HepG2 (cell line): ENCODE measurements around the gene SLIT3. TPM values are rescaled to one million over a fixed set of nuclear protein-coding genes. Genes with fewer than 3 reads are reported as not detected.

Source experiments
- ATAC-seq: fragments of 200-7000 bp; cut with Tn5 transposase; 3 replicates; pipeline ENCODE4 v1.9.1; 2020; ENCODE audit warnings: mild to moderate bottlenecking, moderate library complexity
- BruUV-seq: library from RNA; stranded (reverse); fragments of 400-500 nt; replicated peaks from 2 replicates; lab custom pipeline; 2021; lab: Mats Ljungman, UMichigan
- CTCF ChIA-PET: fragments of 300-600 bp; formaldehyde crosslinking; extraction: SDS; loops from one replicate; lab custom pipeline; 2021; ENCODE audit warnings: low total read pairs, inconsistent platforms, low intra/inter-chr PET ratio; lab: Yijun Ruan, JAX
- POLR2A ChIA-PET: fragments of 350-600 bp; sonication (Branson Sonifier 250); formaldehyde crosslinking; loops from one replicate; lab custom pipeline; 2020; ENCODE audit warnings: antibody characterized with exemption, inconsistent platforms; lab: Yijun Ruan, JAX
- DNase-seq: peaks from one replicate; pipeline ENCODE4 v3.0.0-alpha.2; 2015; ENCODE audit warnings: low spot score
- FAIRE-seq: peaks from 3 replicates; lab custom pipeline; 2011; peaks lifted over from hg19 to GRCh38; lab: Jason Lieb, UNC
- H2AFZ ChIP-seq: one replicate; pipeline ENCODE4 v1.6.1; 2011; ENCODE audit warnings: low read length, inconsistent platforms
- H3K27ac ChIP-seq: fragments of 300-600 bp; 3 replicates; pipeline ENCODE4 v1.8.0; 2011; ENCODE audit warnings: mixed run types, mild to moderate bottlenecking, mixed read lengths, low read length, inconsistent platforms; ENCODE audit not compliant: insufficient read depth; ENCODE audit errors: extremely low read length
- H3K27me3 ChIP-seq, 2 experiments: fragments of 200-600 bp in 1 of 2; 2 replicates in 1 of 2; 3 replicates in 1 of 2; pipeline versions ENCODE4 v1.6.0 to v1.8.0; 2011; ENCODE audit warnings: low read length in 2 of 2, mild to moderate bottlenecking in 2 of 2, moderate library complexity in 2 of 2, inconsistent platforms in 1 of 2; ENCODE audit not compliant: insufficient read depth in 2 of 2, control insufficient read depth in 1 of 2
- H3K36me3 ChIP-seq, 2 experiments: fragments of 200-600 bp in 1 of 2; replicated peaks in 1 of 2; 2 replicates in 1 of 2; 3 replicates in 1 of 2; pipeline versions ENCODE4 v1.5.1 to v1.8.0; 2011; ENCODE audit warnings: low read length in 2 of 2, inconsistent platforms in 1 of 2; ENCODE audit not compliant: insufficient read depth in 2 of 2, control insufficient read depth in 1 of 2
- H3K4me1 ChIP-seq: 2 replicates; pipeline ENCODE4 v1.5.1; 2012; ENCODE audit warnings: low read length, inconsistent platforms; ENCODE audit not compliant: insufficient read depth
- H3K4me2 ChIP-seq: 2 replicates; pipeline ENCODE4 v1.6.0; 2011; ENCODE audit warnings: low read depth, low read length, inconsistent platforms
- H3K4me3 ChIP-seq, 3 experiments: fragments of 200-600 bp in 1 of 3; sonication (generic), shearing (Covaris generic) in 1 of 3; replicated peaks in 1 of 3; 2 replicates each; pipeline ENCODE4 v1.5.1; 2011 to 2016; ENCODE audit warnings: low read length in 3 of 3, inconsistent platforms in 2 of 3, low read depth in 2 of 3, mild to moderate bottlenecking in 2 of 3, control low read depth in 1 of 3, mixed read lengths in 1 of 3; ENCODE audit not compliant: insufficient read depth in 1 of 3
- H3K79me2 ChIP-seq: one replicate; pipeline ENCODE4 v1.6.1; 2011; ENCODE audit warnings: low read length, inconsistent platforms; ENCODE audit not compliant: insufficient read depth
- H3K9ac ChIP-seq: 2 replicates; pipeline ENCODE4 v1.6.0; 2011; ENCODE audit warnings: mild to moderate bottlenecking, low read depth, low read length, inconsistent platforms; ENCODE audit not compliant: insufficient read depth
- H3K9me3 ChIP-seq: 2 replicates; pipeline ENCODE4 v1.5.1; 2012; ENCODE audit warnings: mild to moderate bottlenecking, low read length
- H4K20me1 ChIP-seq: 2 replicates; pipeline ENCODE4 v1.6.0; 2011; ENCODE audit warnings: inconsistent platforms, mild to moderate bottlenecking, low read length, moderate library complexity; ENCODE audit not compliant: insufficient read depth
- ARNT2 ChIP-seq: sonication (generic); formaldehyde crosslinking; IDR thresholded peaks from 2 replicates; pipeline ENCODE4 v1.8.0; 2022; ENCODE audit warnings: mild to moderate bottlenecking, low read depth, missing genetic modification reagents, moderate library complexity
- ATF7 ChIP-seq, 2 experiments: fragments of 450-650 bp in 1 of 2; sonication (generic) in 1 of 2; formaldehyde crosslinking in 1 of 2; IDR thresholded peaks; 2 replicates each; pipeline versions ENCODE4 v1.4.0 to v1.6.1; 2016 to 2020; ENCODE audit warnings: antibody characterized with exemption in 1 of 2, mild to moderate bottlenecking in 1 of 2, missing genetic modification reagents in 1 of 2
- BORCS8-MEF2B ChIP-seq: sonication (generic); formaldehyde crosslinking; IDR thresholded peaks from 2 replicates; pipeline ENCODE4 v1.8.0; 2022; ENCODE audit warnings: mild to moderate bottlenecking, missing genetic modification reagents
- FOSL2 ChIP-seq: sonication (generic); formaldehyde crosslinking; IDR thresholded peaks from 2 replicates; pipeline ENCODE4 v1.4.0; 2020; ENCODE audit warnings: missing genetic modification reagents
- HNF4G ChIP-seq, 2 experiments: sonication (generic) in 1 of 2; formaldehyde crosslinking in 1 of 2; IDR thresholded peaks; 2 replicates each; pipeline versions ENCODE4 v1.4.0 to v1.6.1; 2011 to 2020; ENCODE audit warnings: borderline replicate concordance in 2 of 2, low read depth in 2 of 2, mild to moderate bottlenecking in 2 of 2, low read length in 1 of 2, missing genetic modification reagents in 1 of 2, moderate library complexity in 1 of 2
- IRF2 ChIP-seq: IDR thresholded peaks from 2 replicates; pipeline ENCODE4 v1.6.1; 2018; ENCODE audit warnings: missing genetic modification reagents, missing compliant biosample characterization
- KLF11 ChIP-seq: IDR thresholded peaks from 2 replicates; pipeline ENCODE4 v1.6.1; 2016; ENCODE audit warnings: missing compliant biosample characterization
- NRL ChIP-seq: sonication (generic); formaldehyde crosslinking; IDR thresholded peaks from 2 replicates; pipeline ENCODE4 v1.5.0; 2020; ENCODE audit warnings: missing genetic modification reagents, mild to moderate bottlenecking, moderate library complexity, borderline replicate concordance
- POLR2A ChIP-seq, 2 experiments: IDR thresholded peaks; 2 replicates each; pipeline ENCODE4 v1.6.1; 2011; ENCODE audit warnings: low read depth in 2 of 2, low read length in 2 of 2, mild to moderate bottlenecking in 1 of 2, moderate library complexity in 1 of 2; ENCODE audit not compliant: insufficient read depth in 1 of 2
- TRIM24 ChIP-seq: sonication (generic); formaldehyde crosslinking; IDR thresholded peaks from 2 replicates; pipeline ENCODE4 v1.8.0; 2022; ENCODE audit warnings: mild to moderate bottlenecking, missing genetic modification reagents
- ZFP90 ChIP-seq: sonication (generic); formaldehyde crosslinking; IDR thresholded peaks from 2 replicates; pipeline ENCODE4 v1.8.0; 2022; ENCODE audit warnings: missing genetic modification reagents, mild to moderate bottlenecking, inconsistent platforms, borderline replicate concordance
- ZNF577 ChIP-seq: sonication (generic); formaldehyde crosslinking; IDR thresholded peaks from 2 replicates; pipeline ENCODE4 v1.4.0; 2020; ENCODE audit warnings: mild to moderate bottlenecking, low read depth, missing genetic modification reagents, borderline replicate concordance
- ZNF580 ChIP-seq: IDR thresholded peaks from 2 replicates; pipeline ENCODE4 v1.6.1; 2016; ENCODE audit warnings: low read depth, borderline replicate concordance
- WGBS: methylation state at CpG from one replicate; pipeline ENCODE4 v1.1.6; 2017; ENCODE audit warnings: low lambda C conversion rate; 5-methylcytosine and 5-hydroxymethylcytosine counted together
- in situ Hi-C: cut with HindIII; loops from 2 replicates; pipeline ENCODE4 v1.10.0; 2017; ENCODE audit warnings: low pct_unique_long_range_greater_than_20kb; ENCODE audit not compliant: extremely low pct_ligation_motif_present
- intact Hi-C: fragments of 100-400 bp; cut with micrococcal nuclease; formaldehyde crosslinking; loops from one replicate; pipeline ENCODE4 v1.10.0; 2022; ENCODE audit not compliant: unreplicated experiment
- polyA plus RNA-seq, 8 experiments: library from polyadenylated mRNA; depleted of rRNA in 3 of 8; stranded (reverse) in 7 of 8; unstranded in 1 of 8; fragments of >200 nt; fragmentation: Illumina TruSeq in 4 of 8; extraction: Trizol in 4 of 8; gene quantifications; 2 replicates each; pipeline versions ENCODE4 v1.2.1 to v1.2.3, GENCODE V29; 2011 to 2016; ENCODE audit warnings: low read depth in 4 of 8, missing spikeins in 1 of 8, mixed read lengths in 1 of 8; ENCODE audit not compliant: insufficient read depth in 1 of 8
- total RNA-seq, 5 experiments: library from RNA; depleted of rRNA; stranded (reverse); fragments of >200 nt; fragmentation: Illumina TruSeq; extraction: Trizol; gene quantifications; 2 replicates each; pipeline ENCODE4 v1.2.3, GENCODE V29; 2016; ENCODE audit warnings: low read depth in 1 of 5

The SLIT3 gene
- total and polyA plus RNA-seq, 2 of the 13 experiments (the other 11 are each of a cell fraction or from before 2014, with no cell fraction given) = not detected

- intact Hi-C loops = no loop called here
- no peak overlapping the region for H3K9ac ChIP-seq
- ChIA-PET POLR2A (no interaction called here), CTCF (no interaction called here)
- H3K27me3 ChIP-seq = peaks cover 0 to 10% of the 10 kb centered on the region in 2 experiments; a peak in 3 of 5 replicates
- no TSS peak for BruUV-seq
- H3K27ac ChIP-seq = no peak overlapping the region
- H3K4me2 ChIP-seq = no peak overlapping the region
- H3K79me2 ChIP-seq = no peaks in the 10 kb centered on the region
- DNase-seq (no peak), ATAC-seq (no peak), FAIRE-seq (no peak)
- H3K4me1 ChIP-seq = no peaks in the 10 kb centered on the region
- H3K4me3 ChIP-seq = no peak overlapping the region
- H4K20me1 ChIP-seq = no peaks in the 10 kb centered on the region
- no peak overlapping the region for H2AFZ ChIP-seq
- no peaks in the 10 kb centered on the region for H3K9me3 ChIP-seq
- in situ Hi-C loops = no loop called here
- no peaks in the 10 kb centered on the region for H3K36me3 ChIP-seq
- 20% methylated on average over 11 of the region's 11 CpGs for WGBS
- TF ChIP-seq FOSL2 (CRISPR knock-in tag) (0 out of 2 replicates have a peak, but pooled peaks have one; percentile 22), ATF7 (IDR thresholded peaks at IDR 0.05) (peak; percentile 56; the same call in 1 of the 2 replicates), ATF7 (CRISPR knock-in tag; IDR thresholded peaks at IDR 0.05) (no peak), POLR2A (IDR thresholded peaks at IDR 0.05; ENCODE audit: insufficient read depth in 1 of 2, low read depth in 2 of 2, low read length in 2 of 2) (no peak), ZNF580 (CRISPR knock-in tag) (no peak)
These were observed 588.5 kb downstream of the SLIT3 start for GRCh38 chr5:168712280-168712924.

- H3K27me3 ChIP-seq = peaks cover 0 to 14% of the 10 kb centered on the region in 2 experiments; a peak in 2 of 5 replicates
- FAIRE-seq = no peak
- H3K79me2 ChIP-seq = no peaks in the 10 kb centered on the region
- no peaks in the 10 kb centered on the region for H3K4me1 ChIP-seq
- H3K4me3 ChIP-seq = no peak overlapping the region
- H2AFZ ChIP-seq = no peak overlapping the region
- ATAC-seq = no peak
- no peak overlapping the region for H3K4me2 ChIP-seq
- no peaks in the 10 kb centered on the region for H3K36me3 ChIP-seq
- no peak overlapping the region for H3K9ac ChIP-seq
- ChIA-PET CTCF (no interaction called here), POLR2A (no interaction called here)
- no peaks in the 10 kb centered on the region for H4K20me1 ChIP-seq
- intact Hi-C loops (no loop called here), in situ Hi-C loops (no loop called here)
- 67% methylated on average over 1 of the region's 9 CpGs for WGBS
- DNase-seq = no peak
- no peak overlapping the region for H3K27ac ChIP-seq
- H3K9me3 ChIP-seq = no peaks in the 10 kb centered on the region
- BruUV-seq = no TSS peak
- TF ChIP-seq KLF11 (CRISPR knock-in tag) (no peak), BORCS8-MEF2B (CRISPR knock-in tag) (no peak), ZNF577 (CRISPR knock-in tag) (no peak), ZFP90 (CRISPR knock-in tag) (no peak), ARNT2 (CRISPR knock-in tag) (no peak), IRF2 (no peak), NRL (CRISPR knock-in tag) (no peak), TRIM24 (CRISPR knock-in tag) (no peak), HNF4G (IDR thresholded peaks at IDR 0.05; ENCODE audit: borderline replicate concordance, low read depth, low read length) (no peak), HNF4G (CRISPR knock-in tag; IDR thresholded peaks at IDR 0.05; ENCODE audit: borderline replicate concordance, low read depth) (no peak)
These were observed 590.2 kb downstream of the SLIT3 start for GRCh38 chr5:168710706-168711105.
